Measurements from ENCODE around the gene FBXO15. TPM values are rescaled to one million over a fixed set of nuclear protein-coding genes. Genes with fewer than 3 reads are reported as not detected.

The FBXO15 gene
- total and polyA plus RNA-seq, 8 donors: 0.62 to 31.0 (median 0.84) TPM; not detected in 4

DNA sequence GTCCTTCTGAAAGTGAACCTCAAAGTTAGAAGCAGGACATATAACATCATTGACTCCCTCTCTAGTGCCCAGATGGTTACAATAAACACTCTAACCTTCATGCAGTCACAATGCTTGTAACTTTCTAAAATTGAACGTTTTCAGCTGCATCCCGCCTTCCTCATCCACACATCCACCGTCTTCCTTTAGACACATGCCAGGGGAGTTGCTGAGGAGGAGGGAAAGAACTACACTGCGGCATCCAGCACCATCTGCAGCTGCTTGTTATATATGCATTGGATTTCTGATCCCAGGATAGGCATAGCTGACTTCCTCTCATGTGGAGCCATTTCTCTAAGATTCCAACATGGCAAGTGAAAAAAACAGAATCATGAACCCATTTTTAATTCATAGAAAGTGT lies 96.8 kb downstream of the FBXO15 start:
- intact Hi-C loops (cut with DNase I; ENCODE audit: low total_unique reads): no loop called here
- Histone ChIP-seq H3K9me3 (peaks cover 0 to 16% (median 11%) of the 10 kb centered on the region in 4 donors), H3K4me1 (no peaks in the 10 kb centered on the region), H3K27ac (no peak overlapping the region), H3K27me3 (peaks cover 0 to 3% (median 0%) of the 10 kb centered on the region in 3 donors), H3K36me3 (no peaks in the 10 kb centered on the region), H3K4me3 (no peak overlapping the region)
- no peak for TF ChIP-seq EP300 (IDR thresholded peaks at IDR 0.05)
- DNase-seq: no peak
- 50 to 73% (median 61%) methylated on average over 4 of the region's 4 CpGs for WGBS, 5 donors

GRCh38 chr18:74040459-74041332 lies 106.9 kb downstream of the FBXO15 start:
- TF ChIP-seq POLR2AphosphoS5 (IDR thresholded peaks at IDR 0.05) (no peak), CTCF (IDR thresholded peaks at IDR 0.05) (peak in 5 of 7 experiments; percentile 25 to 51 (median 46))
- Histone ChIP-seq H3K4me1 (no peaks in the 10 kb centered on the region), H3K27me3 (no peaks in the 10 kb centered on the region), H3K36me3 (no peaks in the 10 kb centered on the region), H3K4me3 (no peak overlapping the region), H3K27ac (no peak overlapping the region), H3K9me3 (no peaks in the 10 kb centered on the region)
- intact Hi-C loops (cut with DNase I; ENCODE audit: low total_unique reads): no loop called here
- peak; percentile 52 to 57 for DNase-seq
- WGBS, 5 donors: 64 to 76% (median 70%) methylated on average over 20 of the region's 20 CpGs

DNA sequence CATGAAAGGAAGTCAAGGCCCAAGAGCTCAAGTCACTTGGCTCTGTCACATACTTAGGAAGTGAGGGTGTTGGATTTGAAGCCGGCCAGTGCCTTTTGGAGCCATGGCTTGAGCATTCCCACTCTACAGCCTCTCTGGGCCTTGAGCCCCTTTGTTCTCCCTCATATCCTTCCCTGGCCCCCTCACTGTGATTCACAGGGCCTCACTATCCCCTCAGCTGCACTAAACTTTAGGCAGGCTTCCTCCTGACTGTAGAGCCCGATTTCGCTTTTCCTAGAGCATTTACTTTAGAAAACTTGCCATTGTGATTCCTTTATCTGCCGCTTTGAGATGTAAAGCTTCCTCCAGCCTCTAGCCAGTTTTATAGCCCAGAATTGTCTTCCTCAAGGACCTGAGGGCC lies 107.6 kb downstream of the FBXO15 start:
- 89 to 94% (median 92%) methylated on average over 4 of the region's 4 CpGs for WGBS, 5 donors
- Histone ChIP-seq H3K4me3 (no peak overlapping the region), H3K36me3 (no peaks in the 10 kb centered on the region), H3K27ac (no peak overlapping the region), H3K9me3 (no peaks in the 10 kb centered on the region), H3K27me3 (no peaks in the 10 kb centered on the region), H3K4me1 (no peaks in the 10 kb centered on the region)
- TF ChIP-seq POLR2AphosphoS5 (IDR thresholded peaks at IDR 0.05): no peak
- no peak for TF ChIP-seq CTCF (IDR thresholded peaks at IDR 0.05)
- no peak for TF ChIP-seq EP300 (IDR thresholded peaks at IDR 0.05)
- no peak for TF ChIP-seq POLR2A (IDR thresholded peaks at IDR 0.05)
- intact Hi-C loops (cut with DNase I; ENCODE audit: low total_unique reads): no loop called here
- DNase-seq: no peak

- DNase-seq: no peak
- H3K4me3 ChIP-seq: no peak overlapping the region
- no peaks in the 10 kb centered on the region for H3K36me3 ChIP-seq
- no peaks in the 10 kb centered on the region for H3K9me3 ChIP-seq
- TF ChIP-seq POLR2AphosphoS5 (IDR thresholded peaks at IDR 0.05): no peak
- no peak for TF ChIP-seq POLR2A (IDR thresholded peaks at IDR 0.05)
- TF ChIP-seq EP300 (IDR thresholded peaks at IDR 0.05): no peak
- TF ChIP-seq CTCF (IDR thresholded peaks at IDR 0.05): no peak
- no peak overlapping the region for H3K27ac ChIP-seq
- intact Hi-C loops (cut with DNase I; ENCODE audit: low total_unique reads): no loop called here
- H3K27me3 ChIP-seq: peaks cover 0 to 6% (median 0%) of the 10 kb centered on the region in 3 donors
- H3K4me1 ChIP-seq: no peaks in the 10 kb centered on the region
These were observed 118.5 kb downstream of the FBXO15 start for GRCh38 chr18:74029161-74029560.

Other genes with a start within 250 kb of the FBXO15 start
- 10 to 100 TPM in 3 of 5 donors, 1 to 10 TPM in 1, not detected in 1; 5.8 to 99.1 (median 21.2) TPM for gene TIMM21, start 689 bp upstream of the FBXO15 start, total RNA-seq
- gene TIMM21, start 689 bp upstream of the FBXO15 start, polyA plus RNA-seq: 10 to 100 TPM; 11.9 to 24.7 (median 13.8) TPM
- gene CYB5A, start 144.1 kb upstream of the FBXO15 start, total RNA-seq: 100 to 1,000 TPM in 3 of 5 donors, 10 to 100 TPM in 2; 75.9 to 116 (median 101) TPM
- 100 to 1,000 TPM; 186 to 450 (median 314) TPM for gene CYB5A, start 144.1 kb upstream of the FBXO15 start, polyA plus RNA-seq
- not detected for gene C18orf63, start 168.0 kb upstream of the FBXO15 start, total RNA-seq
- not detected for gene C18orf63, start 168.0 kb upstream of the FBXO15 start, polyA plus RNA-seq